ENCODE measurements around the gene RAB37.

GRCh38 chr17:74711058-74711824 is 25.8 kb upstream of the RAB37 start:
- no peak for TF ChIP-seq CTCF (IDR thresholded peaks at IDR 0.05)
- no peak for TF ChIP-seq TCF7L2 (IDR thresholded peaks at IDR 0.05; ENCODE audit: low read depth, low read length)
- no peak for TF ChIP-seq POLR2AphosphoS5 (IDR thresholded peaks at IDR 0.05; ENCODE audit: low read depth, low read length)
- TF ChIP-seq, protein P1, sequence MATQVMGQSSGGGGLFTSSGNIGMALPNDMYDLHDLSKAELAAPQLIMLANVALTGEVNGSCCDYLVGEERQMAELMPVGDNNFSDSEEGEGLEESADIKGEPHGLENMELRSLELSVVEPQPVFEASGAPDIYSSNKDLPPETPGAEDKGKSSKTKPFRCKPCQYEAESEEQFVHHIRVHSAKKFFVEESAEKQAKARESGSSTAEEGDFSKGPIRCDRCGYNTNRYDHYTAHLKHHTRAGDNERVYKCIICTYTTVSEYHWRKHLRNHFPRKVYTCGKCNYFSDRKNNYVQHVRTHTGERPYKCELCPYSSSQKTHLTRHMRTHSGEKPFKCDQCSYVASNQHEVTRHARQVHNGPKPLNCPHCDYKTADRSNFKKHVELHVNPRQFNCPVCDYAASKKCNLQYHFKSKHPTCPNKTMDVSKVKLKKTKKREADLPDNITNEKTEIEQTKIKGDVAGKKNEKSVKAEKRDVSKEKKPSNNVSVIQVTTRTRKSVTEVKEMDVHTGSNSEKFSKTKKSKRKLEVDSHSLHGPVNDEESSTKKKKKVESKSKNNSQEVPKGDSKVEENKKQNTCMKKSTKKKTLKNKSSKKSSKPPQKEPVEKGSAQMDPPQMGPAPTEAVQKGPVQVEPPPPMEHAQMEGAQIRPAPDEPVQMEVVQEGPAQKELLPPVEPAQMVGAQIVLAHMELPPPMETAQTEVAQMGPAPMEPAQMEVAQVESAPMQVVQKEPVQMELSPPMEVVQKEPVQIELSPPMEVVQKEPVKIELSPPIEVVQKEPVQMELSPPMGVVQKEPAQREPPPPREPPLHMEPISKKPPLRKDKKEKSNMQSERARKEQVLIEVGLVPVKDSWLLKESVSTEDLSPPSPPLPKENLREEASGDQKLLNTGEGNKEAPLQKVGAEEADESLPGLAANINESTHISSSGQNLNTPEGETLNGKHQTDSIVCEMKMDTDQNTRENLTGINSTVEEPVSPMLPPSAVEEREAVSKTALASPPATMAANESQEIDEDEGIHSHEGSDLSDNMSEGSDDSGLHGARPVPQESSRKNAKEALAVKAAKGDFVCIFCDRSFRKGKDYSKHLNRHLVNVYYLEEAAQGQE (IDR thresholded peaks at IDR 0.05; ENCODE audit: insufficient read depth in 1 of 2, low read depth in 2 of 2, low read length in 1 of 2): no peak
